GM19397 (cell line): ENCODE data around the gene ZNF723.
"Not testable (repeated sequence)": the region's sequence is repeated elsewhere in the genome, so short reads cannot be mapped to it uniquely, and the experiment has no call there.

ENCODE experiments used
- ATAC-seq: cut with Tn5 transposase; IDR thresholded peaks from one replicate; pipeline ENCODE4 v1.9.1; 2021; ENCODE audit warnings: mild to moderate bottlenecking, moderate library complexity; ENCODE audit not compliant: unreplicated experiment

The ZNF723 gene

DNA sequence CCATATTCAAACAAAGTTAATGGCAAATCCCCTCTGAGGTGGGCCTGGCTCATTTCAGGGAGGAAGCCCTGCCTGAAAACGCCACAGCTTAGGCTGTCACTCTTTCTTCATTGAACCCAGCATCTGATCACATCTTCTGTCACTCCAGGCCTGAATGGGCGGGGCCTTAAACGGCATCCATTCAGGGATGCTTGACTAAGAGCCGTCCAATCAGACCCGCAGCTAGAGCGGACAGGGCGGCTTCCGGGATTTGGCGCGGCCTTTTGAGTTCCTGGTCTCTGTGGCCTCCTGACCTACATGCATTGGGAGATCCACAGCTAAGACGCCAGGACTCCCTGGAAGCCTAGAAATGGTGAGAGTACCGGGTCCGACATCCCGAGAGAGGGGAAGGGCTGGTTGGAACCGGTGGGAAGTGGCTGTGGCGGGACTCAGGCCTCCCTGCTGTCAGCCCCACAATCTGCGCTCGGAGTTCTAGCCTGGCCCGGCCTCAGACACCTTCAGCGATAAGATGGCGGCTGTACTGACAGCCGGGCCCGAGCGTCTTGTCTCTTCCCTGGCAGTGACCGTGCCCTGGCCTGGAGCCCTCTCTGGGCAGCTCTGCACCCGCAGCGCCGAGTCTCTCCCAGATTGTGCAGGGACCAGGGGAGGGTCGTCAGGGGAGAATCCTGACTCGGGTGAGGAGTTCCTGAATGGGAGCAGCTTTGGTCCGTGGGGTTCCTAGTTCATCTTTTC lies at the start of gene ZNF723:
Gene ZNF723, plus strand, starts transcription at position 261 of the 732 bp plus-strand sequence. Its CDS starts 89 bp downstream, at position 350.
- ATAC-seq: no peak

DNA sequence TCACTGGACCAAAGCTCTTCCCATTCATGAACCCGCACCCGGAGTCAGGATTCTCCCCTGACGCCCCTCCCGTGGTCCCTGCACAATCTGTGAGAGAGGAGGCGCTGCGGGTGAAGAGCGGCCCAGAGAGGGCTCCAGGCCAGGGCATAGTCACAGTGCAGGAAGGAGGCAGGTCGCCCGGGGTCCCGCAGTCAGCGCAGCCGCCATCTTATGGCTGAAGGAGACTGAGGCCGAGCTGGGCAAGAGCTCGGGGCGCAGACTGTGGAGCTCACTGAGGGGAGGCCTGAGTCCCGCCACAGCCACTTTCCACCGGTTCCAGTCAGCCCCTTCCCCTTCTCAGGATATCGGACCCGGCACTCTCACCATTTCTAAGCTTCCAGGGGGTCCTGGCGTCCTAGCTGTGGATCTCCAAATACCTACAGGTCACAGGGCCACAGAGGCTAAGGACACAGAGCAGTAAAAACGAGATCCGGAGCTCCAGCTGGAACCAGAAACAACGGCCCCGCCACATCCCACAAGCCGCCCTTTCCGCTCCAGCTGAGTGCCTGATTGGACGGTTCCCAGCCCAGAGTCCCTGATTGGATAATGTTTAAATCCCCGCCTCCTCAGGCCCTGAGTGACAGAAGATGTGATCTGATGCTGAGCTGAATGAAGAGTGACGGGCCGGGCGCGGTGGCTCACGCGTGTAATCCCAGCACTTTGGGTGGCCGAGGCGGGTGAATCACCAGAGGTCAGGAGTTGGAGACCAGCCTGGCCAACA lies 48.3 kb upstream of the ZNF723 start, which contains the start of gene ZNF99:
Gene ZNF99, minus strand, starts transcription at position 501 of the 760 bp plus-strand sequence. Its CDS starts 135 bp downstream, at position 366.
- no peak for ATAC-seq

DNA sequence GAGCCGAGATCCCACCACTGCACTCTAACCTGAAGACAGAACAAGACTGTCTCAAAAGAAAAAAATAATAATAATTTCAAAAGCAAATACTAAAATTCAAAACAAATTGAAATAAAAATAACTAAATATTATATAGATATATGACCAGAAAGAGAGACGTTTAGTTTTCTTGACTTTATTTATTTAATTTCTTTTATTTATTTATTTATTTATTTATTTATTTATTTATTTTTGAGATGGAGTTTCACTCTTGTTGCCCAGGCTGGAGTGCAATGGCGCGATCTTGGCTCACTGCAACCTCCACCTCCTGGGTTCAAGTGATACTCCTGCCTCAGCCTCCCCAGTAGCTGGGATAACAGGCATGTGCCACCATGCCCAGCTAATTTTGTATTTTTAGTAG lies 39.2 kb upstream of the ZNF723 start:
- not testable (repeated sequence) for ATAC-seq

- ATAC-seq: no peak
These were observed 35.1 kb upstream of the ZNF723 start for GRCh38 chr19:22797040-22797439.

GRCh38 chr19:22806418-22806817 lies 25.7 kb upstream of the ZNF723 start:
- ATAC-seq: no peak

- no peak for ATAC-seq
These were observed 24.8 kb upstream of the ZNF723 start for GRCh38 chr19:22807061-22807835.

- ATAC-seq: no peak
These were observed 18.0 kb upstream of the ZNF723 start for GRCh38 chr19:22814124-22814523.

DNA sequence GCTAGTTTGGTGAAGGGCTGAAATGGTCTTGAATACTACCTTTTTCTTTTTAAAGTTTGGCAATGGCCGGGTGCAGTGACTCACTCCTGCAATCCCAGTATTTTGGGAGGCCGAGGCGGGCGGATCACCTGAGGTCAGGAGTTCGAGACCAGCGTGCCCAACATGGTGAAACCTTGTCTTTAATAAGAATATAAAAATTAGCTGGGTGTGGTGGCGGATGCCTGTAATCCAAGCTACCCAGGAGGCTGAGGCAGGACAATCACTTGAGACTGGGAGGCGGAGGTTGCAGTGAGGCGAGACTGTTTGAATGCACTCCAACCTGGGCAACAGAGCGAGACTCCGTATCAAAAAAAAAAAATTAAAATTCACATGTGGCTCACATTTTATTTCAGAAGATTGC lies 880 bp upstream of the ZNF723 start:
- ATAC-seq: no peak

DNA sequence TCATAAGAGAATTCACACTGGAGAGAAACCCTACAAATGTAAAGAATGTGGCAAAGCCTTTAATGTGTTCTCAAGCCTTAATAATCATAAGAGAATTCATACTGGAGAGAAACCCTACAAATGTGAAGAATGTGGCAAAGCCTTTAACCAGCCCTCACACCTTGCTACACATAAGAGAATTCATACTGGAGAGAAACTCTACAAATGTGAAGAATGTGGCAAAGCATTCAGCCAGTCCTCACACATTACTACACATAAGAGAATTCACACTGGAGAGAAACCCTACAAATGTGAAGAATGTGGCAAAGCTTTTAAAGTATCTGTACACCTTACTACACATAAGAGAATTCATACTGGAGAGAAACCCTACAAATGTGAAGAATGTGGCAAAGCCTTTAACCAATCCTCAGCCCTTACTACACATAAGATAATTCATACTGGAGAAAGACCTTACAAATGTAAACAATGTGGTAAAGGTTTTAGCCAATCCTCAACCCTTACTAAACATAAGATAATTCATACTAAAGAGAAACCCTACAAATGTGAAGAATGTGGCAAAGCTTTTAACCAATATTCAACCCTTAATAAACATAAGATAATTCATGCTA lies 25.7 kb downstream of the ZNF723 start:
- ATAC-seq: not testable (repeated sequence)

DNA sequence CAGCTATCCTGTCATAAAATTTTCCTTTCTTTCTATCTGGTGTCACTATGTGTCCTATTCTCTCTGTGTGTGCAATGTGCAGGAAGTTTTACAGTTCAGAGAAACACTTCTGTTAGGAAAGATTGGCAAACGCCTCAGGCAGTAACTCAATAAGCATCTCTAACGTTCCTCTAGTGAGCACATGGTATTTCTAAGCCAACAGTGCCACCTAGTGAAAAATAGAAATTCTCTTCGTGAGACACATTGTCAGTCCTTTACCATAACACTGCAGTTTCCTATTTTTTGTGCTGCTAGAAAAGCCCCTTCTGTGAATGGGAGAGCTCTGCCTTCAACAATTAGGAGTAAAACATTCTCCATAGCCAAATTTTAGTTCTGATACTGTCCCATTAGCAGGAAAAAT lies 50.7 kb downstream of the ZNF723 start:
- ATAC-seq: no peak

DNA sequence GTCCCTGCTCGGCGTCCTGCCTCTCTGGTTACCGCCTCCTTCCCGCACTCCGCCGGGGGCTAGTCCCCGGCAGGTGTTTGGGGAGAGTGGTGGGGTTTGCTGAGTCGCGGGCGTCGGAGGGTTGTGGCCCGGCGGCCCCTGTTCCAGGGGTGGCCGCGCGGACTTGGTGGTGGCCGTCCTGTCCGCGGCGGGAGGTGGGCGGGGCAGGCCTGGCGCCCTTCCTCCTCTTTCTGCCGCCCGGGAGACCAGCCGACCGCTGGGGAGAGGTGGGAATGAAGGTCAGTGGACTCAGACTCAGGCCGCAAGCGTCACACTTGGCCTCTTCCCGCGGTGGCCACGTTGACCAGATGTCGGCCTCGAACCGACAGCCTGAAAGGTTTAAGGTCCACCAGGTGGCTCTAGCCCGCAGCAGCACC lies 61.8 kb downstream of the ZNF723 start:
- ATAC-seq: no peak

DNA sequence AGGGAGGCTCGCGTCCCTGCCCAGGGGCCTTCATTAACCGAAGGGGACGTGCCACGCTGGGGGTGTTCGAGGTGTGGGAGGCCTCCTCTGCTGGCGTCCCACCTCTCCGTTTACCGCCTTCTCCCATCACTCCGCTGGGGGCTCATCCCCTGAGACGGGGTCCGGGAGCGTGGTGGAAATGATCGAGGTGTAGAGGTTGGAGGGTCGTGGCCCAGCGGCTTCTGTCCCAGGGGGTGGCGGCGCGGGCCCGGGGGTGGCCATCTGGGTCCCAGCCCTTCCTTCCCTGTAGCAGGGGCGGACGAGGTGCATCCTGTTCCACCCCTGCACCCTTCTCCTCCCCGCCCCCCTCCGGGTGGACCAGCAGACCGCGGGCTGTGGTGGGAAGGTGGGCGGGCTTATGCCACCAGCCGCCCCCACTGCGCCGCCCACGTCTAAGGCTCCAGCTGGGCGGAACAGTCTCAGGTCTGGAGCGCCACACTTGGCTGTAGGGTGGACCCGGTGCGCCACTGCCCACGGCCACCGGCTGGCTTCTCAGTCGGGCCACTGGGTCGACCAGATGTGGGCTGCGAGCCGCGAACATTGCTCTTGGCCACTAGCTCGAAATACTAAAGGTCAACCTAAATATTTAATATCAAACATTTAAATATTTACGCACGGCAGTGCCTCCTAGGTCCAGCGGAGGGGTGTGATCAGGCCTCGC lies 69.5 kb downstream of the ZNF723 start:
- no peak for ATAC-seq
